HFF-Myc (cell line): ENCODE measurements around the gene CFAP74.

ENCODE experiments used
- DNase-seq: peaks from one replicate; pipeline ENCODE4 v3.0.0-alpha.2; 2011; ENCODE audit warnings: low read depth; ENCODE audit errors: extremely low read depth
- H3K4me3 ChIP-seq: replicated peaks from 2 replicates; pipeline ENCODE4 v1.5.1; 2011; ENCODE audit warnings: low read depth, mild to moderate bottlenecking, control low read depth, low read length
- CTCF ChIP-seq: IDR thresholded peaks from 2 replicates; pipeline ENCODE4 v1.5.1; 2012; ENCODE audit warnings: mild to moderate bottlenecking, low read depth, low read length, control low read depth; ENCODE audit errors: missing control alignments

Gene CFAP74

DNA sequence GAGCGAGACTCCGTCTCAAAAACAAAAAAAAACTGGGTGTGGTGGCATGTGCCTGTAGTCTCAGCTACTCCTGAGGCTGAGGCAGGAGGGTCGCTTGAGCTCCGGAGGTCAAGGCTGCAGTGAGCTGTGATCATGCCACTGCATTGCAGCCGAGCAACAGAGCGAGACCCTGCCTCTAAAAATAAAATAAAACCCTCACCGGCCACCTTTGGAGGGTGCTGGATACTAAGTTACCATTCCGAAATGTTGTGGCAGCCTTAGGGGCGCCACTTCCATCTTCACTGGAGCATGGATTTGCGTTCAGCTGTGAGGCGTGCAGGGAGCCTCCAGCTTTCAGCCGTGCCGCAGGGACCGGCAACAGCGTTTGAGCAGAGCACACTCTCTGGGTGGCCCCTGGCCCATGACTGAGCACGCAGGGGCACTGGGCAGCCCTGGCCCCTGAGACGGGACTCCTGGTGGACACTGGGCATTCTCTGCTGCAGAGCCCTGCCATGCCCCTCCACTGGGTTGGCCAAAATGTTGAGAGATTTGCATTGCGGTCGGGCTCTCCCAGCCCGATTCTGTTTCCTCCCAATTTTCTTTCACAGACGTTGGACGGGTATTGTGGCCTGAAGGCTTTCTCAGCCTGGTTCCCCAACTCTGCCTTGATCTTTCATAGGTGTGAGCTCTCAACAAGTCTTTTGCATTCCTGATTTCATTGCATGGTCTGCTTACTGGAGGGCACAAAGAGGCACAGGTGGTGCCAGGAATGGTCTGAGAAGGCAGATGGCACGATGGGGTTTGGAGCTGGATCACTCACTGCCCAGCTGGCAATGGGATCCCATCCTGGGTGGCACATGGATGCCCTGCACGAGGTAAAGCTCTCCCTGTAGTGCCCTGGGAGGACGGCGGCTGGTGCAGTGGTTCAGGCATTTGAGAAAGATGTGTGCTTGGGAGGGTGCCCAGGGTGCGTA lies 5.8 kb upstream of the CFAP74 start:
- H3K4me3 ChIP-seq: no peak overlapping the region
- no peak for TF ChIP-seq CTCF
- no peak for DNase-seq

DNA sequence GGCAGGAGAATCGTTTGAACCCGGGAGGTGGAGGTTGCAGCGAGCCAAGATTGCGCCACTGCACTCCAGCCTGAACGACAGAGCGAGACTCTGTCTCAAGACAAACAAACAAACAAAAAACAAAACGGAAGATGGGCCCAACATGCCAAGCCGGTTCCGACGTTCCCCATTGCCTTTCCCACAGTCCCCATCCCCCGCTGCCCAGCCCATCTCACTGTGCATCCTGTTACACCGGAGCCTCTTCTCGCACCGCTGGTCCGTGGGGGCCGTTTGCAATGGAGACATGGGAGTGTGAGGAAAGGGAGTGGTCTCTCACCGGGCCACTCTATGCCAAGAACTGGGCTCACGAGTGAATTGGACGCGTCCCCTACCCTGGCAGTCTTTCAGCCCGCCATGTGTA lies 1.3 kb upstream of the CFAP74 start:
- no peak for TF ChIP-seq CTCF
- no peak for DNase-seq
- no peak overlapping the region for H3K4me3 ChIP-seq

DNA sequence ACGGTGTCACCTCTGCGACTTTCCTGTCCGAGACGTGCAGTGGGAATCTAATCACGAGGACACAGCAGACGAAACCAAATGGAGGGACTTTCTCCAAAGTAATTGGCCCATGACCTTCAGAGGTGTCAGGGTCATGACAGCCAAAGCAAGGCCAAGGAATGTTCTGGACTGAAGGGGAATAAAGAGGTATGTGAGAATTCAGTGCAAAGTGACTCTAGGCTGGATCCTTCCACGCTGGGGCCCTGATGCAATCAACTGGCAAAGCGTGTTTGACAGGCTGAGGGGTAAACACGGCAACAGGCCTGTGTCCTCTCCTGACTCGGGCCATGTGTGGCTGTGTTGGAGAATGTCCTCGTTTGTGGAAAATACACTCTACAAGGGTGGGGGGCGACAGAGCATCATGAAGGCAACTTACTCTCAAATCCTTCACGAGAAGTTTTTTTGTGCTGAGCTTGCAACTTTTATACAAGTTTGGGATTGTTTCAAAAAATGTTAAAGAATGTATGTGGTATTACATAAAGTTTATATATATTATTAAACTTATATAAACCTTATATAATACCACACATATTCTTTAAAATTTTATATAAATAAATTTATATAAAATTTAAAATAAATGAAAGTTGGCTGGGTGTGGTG lies 1.7 kb downstream of the CFAP74 start:
- H3K4me3 ChIP-seq: no peak overlapping the region
- no peak for DNase-seq
- TF ChIP-seq CTCF: no peak

GRCh38 chr1:2000850-2001249 lies 2.7 kb downstream of the CFAP74 start:
- TF ChIP-seq CTCF: no peak
- DNase-seq: no peak
- no peak overlapping the region for H3K4me3 ChIP-seq

- no peak for TF ChIP-seq CTCF
- no peak overlapping the region for H3K4me3 ChIP-seq
Observed at GRCh38 chr1:2000432-2000831, 3.2 kb downstream of the CFAP74 start.

DNA sequence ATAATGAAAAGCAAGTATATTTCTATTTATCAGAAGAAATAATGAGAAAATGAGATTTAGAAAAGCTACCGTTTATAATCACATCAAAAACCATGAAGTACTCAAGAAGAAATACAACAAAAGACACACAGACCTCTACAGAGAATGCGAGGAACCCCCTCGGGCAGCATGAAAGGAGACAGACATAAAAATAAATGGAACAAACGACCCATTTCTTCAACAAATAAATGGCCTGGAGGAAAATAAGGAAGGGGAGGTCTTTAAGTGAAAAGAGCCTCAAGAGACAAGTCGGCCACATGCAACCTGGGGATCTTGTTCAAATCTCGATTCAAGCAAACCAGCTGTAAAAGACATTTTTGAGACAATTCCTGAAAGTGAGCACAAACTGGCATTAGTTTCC lies 6.0 kb downstream of the CFAP74 start:
- no peak for DNase-seq
- no peak overlapping the region for H3K4me3 ChIP-seq
- no peak for TF ChIP-seq CTCF

More at GRCh38 chr1:2000432-2000831, 3.2 kb downstream of the CFAP74 start:
- no peak for DNase-seq
